K562 (cell line): Measurements from ENCODE around the gene RSPRY1. TPM values are rescaled to one million over a fixed set of nuclear protein-coding genes. Genes with fewer than 3 reads are reported as not detected.

Source experiments
- ATAC-seq: fragments of 200-7000 bp; cut with Tn5 transposase; 3 replicates; pipeline ENCODE4 v1.9.1; 2020; ENCODE audit warnings: moderate library complexity
- BruUV-seq: library from RNA; stranded (reverse); fragments of 400-500 nt; replicated peaks from 2 replicates; lab custom pipeline; 2021; lab: Mats Ljungman, UMichigan
- CTCF ChIA-PET: fragments of 300-600 bp; formaldehyde crosslinking; extraction: SDS; loops from one replicate; lab custom pipeline; 2021; ENCODE audit warnings: low intra/inter-chr PET ratio; lab: Yijun Ruan, JAX
- POLR2A ChIA-PET: fragments of 300-600, 350-650 bp; sonication (Branson Sonifier 250); formaldehyde crosslinking; extraction: SDS; loops from one replicate; lab custom pipeline; 2021; ENCODE audit warnings: antibody characterized with exemption, inconsistent platforms; lab: Yijun Ruan, JAX
- DNase-seq, 4 experiments: peaks; one replicate each; pipeline versions ENCODE4 v3.0.0 to v3.0.0-alpha.2; 2011 to 2018; ENCODE audit warnings: low spot score in 3 of 4, mixed read lengths in 3 of 4; ENCODE audit errors: extremely low read depth in 1 of 4
- FAIRE-seq: peaks from 2 replicates; lab custom pipeline; 2011; peaks lifted over from hg19 to GRCh38; lab: Jason Lieb, UNC
- H2AFZ ChIP-seq: 2 replicates; pipeline ENCODE4 v1.6.0; 2011; ENCODE audit warnings: low read depth, low read length, control low read depth, inconsistent platforms
- H3K27ac ChIP-seq: fragments of 200-600 bp; 3 replicates; pipeline ENCODE4 v1.8.0; 2011; ENCODE audit warnings: low read depth, mild to moderate bottlenecking, control low read depth, inconsistent platforms, low read length, moderate library complexity, mixed read lengths; ENCODE audit errors: extremely low read depth
- H3K27me3 ChIP-seq, 2 experiments: fragments of 300-600 bp in 1 of 2; 2 replicates in 1 of 2; 3 replicates in 1 of 2; pipeline versions ENCODE4 v1.6.0 to v1.8.0; 2011; ENCODE audit warnings: inconsistent platforms in 2 of 2, low read length in 2 of 2, mild to moderate bottlenecking in 1 of 2, mixed read lengths in 1 of 2, moderate library complexity in 1 of 2; ENCODE audit not compliant: control insufficient read depth in 2 of 2, insufficient read depth in 2 of 2
- H3K36me3 ChIP-seq: fragments of 300-600 bp; 3 replicates; pipeline ENCODE4 v1.8.0; 2011; ENCODE audit warnings: mild to moderate bottlenecking, low read length, inconsistent platforms; ENCODE audit not compliant: control insufficient read depth, insufficient read depth
- H3K4me1 ChIP-seq, 2 experiments: fragments of 200-600 bp in 1 of 2; replicated peaks in 1 of 2; 2 replicates in 1 of 2; 3 replicates in 1 of 2; pipeline versions ENCODE4 v1.5.1 to v1.8.0; 2011; ENCODE audit warnings: inconsistent platforms in 2 of 2, low read length in 2 of 2, mild to moderate bottlenecking in 1 of 2, mixed read lengths in 1 of 2, moderate library complexity in 1 of 2; ENCODE audit not compliant: control insufficient read depth in 2 of 2, insufficient read depth in 2 of 2
- H3K4me2 ChIP-seq: 2 replicates; pipeline ENCODE4 v1.6.1; 2011; ENCODE audit warnings: low read length, control low read depth, inconsistent platforms, mixed read lengths; ENCODE audit not compliant: insufficient read depth
- H3K4me3 ChIP-seq: fragments of 200-600 bp; sonication (generic), shearing (Covaris generic); 2 replicates; pipeline ENCODE4 v1.5.1; 2016; ENCODE audit warnings: control low read depth, inconsistent platforms
- H3K79me2 ChIP-seq: fragments of 200-600 bp; 3 replicates; pipeline ENCODE4 v1.8.0; 2011; ENCODE audit warnings: low read length, inconsistent platforms; ENCODE audit not compliant: control insufficient read depth, insufficient read depth
- H3K9ac ChIP-seq, 2 experiments: 2 replicates each; pipeline versions ENCODE4 v1.6.0 to v1.6.1; 2011; ENCODE audit warnings: low read depth in 2 of 2, low read length in 2 of 2, control low read depth in 1 of 2, inconsistent platforms in 1 of 2, mild to moderate bottlenecking in 1 of 2, mixed read lengths in 1 of 2; ENCODE audit not compliant: insufficient read depth in 1 of 2
- H3K9me1 ChIP-seq: one replicate; pipeline ENCODE4 v1.6.0; 2011; ENCODE audit warnings: inconsistent platforms, mild to moderate bottlenecking, low read length, moderate library complexity; ENCODE audit not compliant: control insufficient read depth, insufficient read depth
- H3K9me3 ChIP-seq: replicated peaks from 2 replicates; pipeline ENCODE4 v1.5.1; 2011; ENCODE audit warnings: low read depth, low read length, inconsistent platforms; ENCODE audit not compliant: control insufficient read depth, insufficient read depth
- H4K20me1 ChIP-seq: replicated peaks from 2 replicates; pipeline ENCODE4 v1.6.1; 2011; ENCODE audit warnings: low read length, inconsistent platforms, mixed read lengths; ENCODE audit not compliant: control insufficient read depth, insufficient read depth
- CREM ChIP-seq: IDR thresholded peaks from 2 replicates; pipeline ENCODE4 v1.6.1; 2014; ENCODE audit warnings: antibody characterized with exemption, low read depth
- GTF2A2 ChIP-seq: IDR thresholded peaks from 2 replicates; pipeline ENCODE4 v1.6.1; 2016; ENCODE audit warnings: mild to moderate bottlenecking, missing genetic modification characterization, missing compliant biosample characterization
- SLC30A9 ChIP-seq: fragments of 250-450 bp; sonication (Bioruptor Pico); IDR thresholded peaks from 2 replicates; pipeline ENCODE4 v1.8.0; 2022; ENCODE audit warnings: mild to moderate bottlenecking, moderate library complexity
- TFE3 ChIP-seq: fragments of 450-650 bp; formaldehyde crosslinking; IDR thresholded peaks from 2 replicates; pipeline ENCODE4 v1.4.0; 2020; ENCODE audit warnings: mild to moderate bottlenecking, mixed read lengths
- ZNF277 ChIP-seq: fragments of 250-450 bp; sonication (Bioruptor Pico); IDR thresholded peaks from 2 replicates; pipeline ENCODE4 v1.8.0; 2022; ENCODE audit warnings: inconsistent platforms, mild to moderate bottlenecking, moderate library complexity, borderline replicate concordance
- WGBS: fragments of 100-300 bp; shearing (Covaris generic); methylation state at CpG from one replicate; pipeline ENCODE4 v1.1.6; 2016; ENCODE audit warnings: low coverage, mixed read lengths; ENCODE audit not compliant: insufficient coverage; ENCODE audit errors: missing lambda C conversion rate; 5-methylcytosine and 5-hydroxymethylcytosine counted together
- in situ Hi-C: fragments of 300-500 bp; cut with MboI; formaldehyde crosslinking; loops from 4 replicates; pipeline ENCODE4 v1.15.0; 2018; ENCODE audit warnings: inconsistent platforms, mixed read lengths
- intact Hi-C: fragments of 100-400 bp; cut with micrococcal nuclease; formaldehyde crosslinking; loops from 2 replicates; pipeline ENCODE4 v1.14.2; 2022
- polyA plus RNA-seq, 8 experiments: library from polyadenylated mRNA; depleted of rRNA in 4 of 8; stranded (reverse) in 5 of 8; unstranded in 3 of 8; fragments of >200 nt; fragmentation: Nextera tagmentation in 2 of 8; fragmentation: Illumina TruSeq in 1 of 8; extraction: Ambion mirVana in 2 of 8; extraction: Trizol in 1 of 8; gene quantifications; 2 replicates each; pipeline versions ENCODE4 v1.2.1 to v1.2.3, GENCODE V29; 2011 to 2014; ENCODE audit warnings: inconsistent platforms in 1 of 8, missing spikeins in 1 of 8
- total RNA-seq, 7 experiments: library from RNA; depleted of rRNA in 6 of 7; stranded (reverse); fragments of >200 nt in 6 of 7; fragmentation: Illumina TruSeq in 2 of 7; extraction: Trizol in 2 of 7; gene quantifications; 2 replicates each; pipeline versions ENCODE4 v1.2.1 to v1.2.3, GENCODE V29; 2011 to 2021; ENCODE audit warnings: low replicate concordance in 1 of 7
- TF ChIP-seq, protein P1 (sequence below): fragments of 200-800 bp; sonication (Bioruptor generic); IDR thresholded peaks from 2 replicates; pipeline ENCODE4 v1.6.1; 2016; ENCODE audit warnings: missing genetic modification characterization, missing compliant biosample characterization
- TF ChIP-seq, protein P2 (sequence below): fragments of 450-650 bp; IDR thresholded peaks from 2 replicates; pipeline ENCODE4 v1.7.0; 2016; ENCODE audit warnings: borderline replicate concordance
- TF ChIP-seq, protein P3 (sequence below), 2 experiments: fragments of 450-650 bp in 1 of 2; sonication (generic) in 1 of 2; formaldehyde crosslinking in 1 of 2; IDR thresholded peaks in 1 of 2; conservative IDR thresholded peaks in 1 of 2; 2 replicates each; pipeline versions ENCODE4 v1.6.1 to v1.8.1; 2016 to 2023; ENCODE audit warnings: mild to moderate bottlenecking in 2 of 2, moderate library complexity in 2 of 2, inconsistent platforms in 1 of 2, missing genetic modification reagents in 1 of 2

Gene RSPRY1
- total and polyA plus RNA-seq, 9 of the 15 experiments (the other 6 are each of a cell fraction or from before 2014, with no cell fraction given) = 10.2 to 27.8 (median 20.8) TPM

DNA sequence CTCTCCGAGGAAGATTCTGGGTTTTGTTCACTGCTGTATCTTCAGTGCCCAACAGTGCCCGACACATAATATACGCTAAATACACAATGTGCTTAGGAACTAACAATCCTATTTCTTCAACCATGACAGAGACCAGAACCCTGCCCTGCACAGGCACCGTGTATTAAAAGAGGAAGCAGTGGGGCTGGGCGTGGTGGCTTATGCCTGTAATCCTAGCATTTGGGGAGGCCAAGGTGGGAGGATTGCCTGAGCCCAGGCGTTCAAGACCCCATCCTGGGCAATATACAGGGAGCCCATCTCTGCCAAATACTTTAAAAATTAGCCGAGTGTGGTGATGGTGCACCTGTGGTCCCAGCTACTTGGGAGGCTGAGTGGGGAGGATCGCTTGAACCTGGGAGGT is 78.3 kb downstream of the RSPRY1 start:
- intact Hi-C loops (no loop called here), in situ Hi-C loops (no loop called here)
- TF ChIP-seq, protein P1, sequence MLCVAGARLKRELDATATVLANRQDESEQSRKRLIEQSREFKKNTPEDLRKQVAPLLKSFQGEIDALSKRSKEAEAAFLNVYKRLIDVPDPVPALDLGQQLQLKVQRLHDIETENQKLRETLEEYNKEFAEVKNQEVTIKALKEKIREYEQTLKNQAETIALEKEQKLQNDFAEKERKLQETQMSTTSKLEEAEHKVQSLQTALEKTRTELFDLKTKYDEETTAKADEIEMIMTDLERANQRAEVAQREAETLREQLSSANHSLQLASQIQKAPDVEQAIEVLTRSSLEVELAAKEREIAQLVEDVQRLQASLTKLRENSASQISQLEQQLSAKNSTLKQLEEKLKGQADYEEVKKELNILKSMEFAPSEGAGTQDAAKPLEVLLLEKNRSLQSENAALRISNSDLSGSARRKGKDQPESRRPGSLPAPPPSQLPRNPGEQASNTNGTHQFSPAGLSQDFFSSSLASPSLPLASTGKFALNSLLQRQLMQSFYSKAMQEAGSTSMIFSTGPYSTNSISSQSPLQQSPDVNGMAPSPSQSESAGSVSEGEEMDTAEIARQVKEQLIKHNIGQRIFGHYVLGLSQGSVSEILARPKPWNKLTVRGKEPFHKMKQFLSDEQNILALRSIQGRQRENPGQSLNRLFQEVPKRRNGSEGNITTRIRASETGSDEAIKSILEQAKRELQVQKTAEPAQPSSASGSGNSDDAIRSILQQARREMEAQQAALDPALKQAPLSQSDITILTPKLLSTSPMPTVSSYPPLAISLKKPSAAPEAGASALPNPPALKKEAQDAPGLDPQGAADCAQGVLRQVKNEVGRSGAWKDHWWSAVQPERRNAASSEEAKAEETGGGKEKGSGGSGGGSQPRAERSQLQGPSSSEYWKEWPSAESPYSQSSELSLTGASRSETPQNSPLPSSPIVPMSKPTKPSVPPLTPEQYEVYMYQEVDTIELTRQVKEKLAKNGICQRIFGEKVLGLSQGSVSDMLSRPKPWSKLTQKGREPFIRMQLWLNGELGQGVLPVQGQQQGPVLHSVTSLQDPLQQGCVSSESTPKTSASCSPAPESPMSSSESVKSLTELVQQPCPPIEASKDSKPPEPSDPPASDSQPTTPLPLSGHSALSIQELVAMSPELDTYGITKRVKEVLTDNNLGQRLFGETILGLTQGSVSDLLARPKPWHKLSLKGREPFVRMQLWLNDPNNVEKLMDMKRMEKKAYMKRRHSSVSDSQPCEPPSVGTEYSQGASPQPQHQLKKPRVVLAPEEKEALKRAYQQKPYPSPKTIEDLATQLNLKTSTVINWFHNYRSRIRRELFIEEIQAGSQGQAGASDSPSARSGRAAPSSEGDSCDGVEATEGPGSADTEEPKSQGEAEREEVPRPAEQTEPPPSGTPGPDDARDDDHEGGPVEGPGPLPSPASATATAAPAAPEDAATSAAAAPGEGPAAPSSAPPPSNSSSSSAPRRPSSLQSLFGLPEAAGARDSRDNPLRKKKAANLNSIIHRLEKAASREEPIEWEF = no peak
- TF ChIP-seq, protein P2, sequence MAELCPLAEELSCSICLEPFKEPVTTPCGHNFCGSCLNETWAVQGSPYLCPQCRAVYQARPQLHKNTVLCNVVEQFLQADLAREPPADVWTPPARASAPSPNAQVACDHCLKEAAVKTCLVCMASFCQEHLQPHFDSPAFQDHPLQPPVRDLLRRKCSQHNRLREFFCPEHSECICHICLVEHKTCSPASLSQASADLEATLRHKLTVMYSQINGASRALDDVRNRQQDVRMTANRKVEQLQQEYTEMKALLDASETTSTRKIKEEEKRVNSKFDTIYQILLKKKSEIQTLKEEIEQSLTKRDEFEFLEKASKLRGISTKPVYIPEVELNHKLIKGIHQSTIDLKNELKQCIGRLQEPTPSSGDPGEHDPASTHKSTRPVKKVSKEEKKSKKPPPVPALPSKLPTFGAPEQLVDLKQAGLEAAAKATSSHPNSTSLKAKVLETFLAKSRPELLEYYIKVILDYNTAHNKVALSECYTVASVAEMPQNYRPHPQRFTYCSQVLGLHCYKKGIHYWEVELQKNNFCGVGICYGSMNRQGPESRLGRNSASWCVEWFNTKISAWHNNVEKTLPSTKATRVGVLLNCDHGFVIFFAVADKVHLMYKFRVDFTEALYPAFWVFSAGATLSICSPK = no peak
- TF ChIP-seq, protein P3, sequence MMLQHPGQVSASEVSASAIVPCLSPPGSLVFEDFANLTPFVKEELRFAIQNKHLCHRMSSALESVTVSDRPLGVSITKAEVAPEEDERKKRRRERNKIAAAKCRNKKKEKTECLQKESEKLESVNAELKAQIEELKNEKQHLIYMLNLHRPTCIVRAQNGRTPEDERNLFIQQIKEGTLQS (IDR thresholded peaks at IDR 0.05) = no peak
- TF ChIP-seq, protein P3 (CRISPR knock-in tag; conservative IDR thresholded peaks at IDR 0.05) = no peak
- TF ChIP-seq TFE3 (no peak), SLC30A9 (CRISPR knock-in tag) (no peak), CREM (no peak), ZNF277 (CRISPR knock-in tag) (no peak), GTF2A2 (tag) (no peak)
- POLR2A ChIA-PET = no interaction called here
- peaks cover 45 to 51% of the 10 kb centered on the region in 2 experiments for H3K4me1 ChIP-seq
- no peak for ATAC-seq
- no peak for FAIRE-seq
- H3K27ac ChIP-seq = no peak overlapping the region
- no peak overlapping the region for H3K4me3 ChIP-seq
- H3K27me3 ChIP-seq = no peaks in the 10 kb centered on the region
- no peaks in the 10 kb centered on the region for H3K79me2 ChIP-seq
- H3K4me2 ChIP-seq = no peak overlapping the region
- no peaks in the 10 kb centered on the region for H3K9me3 ChIP-seq
- H3K36me3 ChIP-seq = no peaks in the 10 kb centered on the region
- DNase-seq = no peak
- 60% methylated on average over 8 of the region's 8 CpGs for WGBS
- no peak overlapping the region; a peak in 1 of 4 replicates for H3K9ac ChIP-seq
- H2AFZ ChIP-seq = no peak overlapping the region
- no peaks in the 10 kb centered on the region for H3K9me1 ChIP-seq
- CTCF ChIA-PET = no interaction called here
- BruUV-seq = no TSS peak
- H4K20me1 ChIP-seq = no peaks in the 10 kb centered on the region
